H1 (cell line): ENCODE data around the gene CDV3. TPM values are rescaled to one million over a fixed set of nuclear protein-coding genes. Genes with fewer than 3 reads are reported as not detected.

Experiments
- CTCF ChIA-PET: fragments of 300-600 bp; sonication (Branson Sonifier 250); formaldehyde crosslinking; loops from one replicate; lab custom pipeline; 2021; ENCODE audit not compliant: partially characterized antibody; lab: Charles Lee
- POLR2A ChIA-PET: fragments of 300-600 bp; sonication (Branson Sonifier 250); formaldehyde crosslinking; loops from one replicate; lab custom pipeline; 2021; ENCODE audit warnings: inconsistent platforms; ENCODE audit not compliant: partially characterized antibody; lab: Charles Lee
- DNase-seq, 2 experiments: peaks; one replicate each; pipeline versions ENCODE4 v3.0.0 to v3.0.0-alpha.2; 2010 to 2022; ENCODE audit warnings: low spot score in 2 of 2, low read depth in 1 of 2, mixed read lengths in 1 of 2
- FAIRE-seq: peaks from 2 replicates; lab custom pipeline; 2011; peaks lifted over from hg19 to GRCh38; lab: Jason Lieb, UNC
- H2AFZ ChIP-seq: 2 replicates; pipeline ENCODE4 v1.8.1; 2012; ENCODE audit warnings: low read length, inconsistent platforms
- H2AK5ac ChIP-seq: 2 replicates; pipeline ENCODE4 v1.6.1; 2013; ENCODE audit warnings: low read depth, low read length
- H2BK120ac ChIP-seq: replicated peaks from 2 replicates; pipeline ENCODE3; 2013; ENCODE audit warnings: low read depth, low read length, inconsistent platforms
- H2BK12ac ChIP-seq: 2 replicates; pipeline ENCODE4 v1.6.1; 2013; ENCODE audit warnings: low read depth, low read length
- H2BK15ac ChIP-seq: 2 replicates; pipeline ENCODE4 v1.6.1; 2013; ENCODE audit warnings: low read length
- H2BK20ac ChIP-seq: 2 replicates; pipeline ENCODE4 v1.6.1; 2013; ENCODE audit warnings: low read length
- H2BK5ac ChIP-seq: 2 replicates; pipeline ENCODE4 v1.6.1; 2013; ENCODE audit warnings: low read depth, low read length
- H3K14ac ChIP-seq: 2 replicates; pipeline ENCODE4 v1.6.1; 2013; ENCODE audit warnings: inconsistent platforms; ENCODE audit not compliant: insufficient read length
- H3K18ac ChIP-seq: 2 replicates; pipeline ENCODE4 v1.6.1; 2013; ENCODE audit warnings: low read length; ENCODE audit errors: extremely low read depth
- H3K23ac ChIP-seq: 2 replicates; pipeline ENCODE4 v1.6.1; 2013; ENCODE audit warnings: inconsistent platforms; ENCODE audit not compliant: insufficient read length
- H3K23me2 ChIP-seq: 2 replicates; pipeline ENCODE4 v1.6.1; 2013; ENCODE audit warnings: low read depth, low read length
- H3K27ac ChIP-seq: 2 replicates; pipeline ENCODE4 v1.6.1; 2011; ENCODE audit warnings: low read depth, low read length, inconsistent platforms
- H3K27me3 ChIP-seq, 4 experiments: replicated peaks in 1 of 4; 1 replicate in 1 of 4; 2 replicates in 3 of 4; pipeline versions ENCODE4 v1.6.1 to v1.8.1; 2011 to 2013; ENCODE audit warnings: low read length in 3 of 4, mild to moderate bottlenecking in 3 of 4, inconsistent platforms in 2 of 4, mixed read lengths in 2 of 4, moderate library complexity in 1 of 4; ENCODE audit not compliant: control insufficient read depth in 3 of 4, insufficient read depth in 3 of 4; ENCODE audit errors: extremely low read depth in 1 of 4
- H3K36me3 ChIP-seq, 4 experiments: 2 replicates each; pipeline versions ENCODE4 v1.6.1 to v1.8.1; 2011 to 2013; ENCODE audit warnings: mild to moderate bottlenecking in 4 of 4, low read length in 3 of 4, moderate library complexity in 2 of 4, control low read depth in 1 of 4, inconsistent platforms in 1 of 4; ENCODE audit not compliant: insufficient read depth in 4 of 4, control insufficient read depth in 2 of 4
- H3K4ac ChIP-seq: replicated peaks from 2 replicates; pipeline ENCODE3; 2013; ENCODE audit warnings: low read length, low read depth, mixed read lengths, inconsistent platforms; ENCODE audit not compliant: insufficient read length
- H3K4me1 ChIP-seq, 4 experiments: replicated peaks in 1 of 4; 1 replicate in 1 of 4; 2 replicates in 3 of 4; pipeline versions ENCODE4 v1.6.1 to v1.8.1; 2011 to 2013; ENCODE audit warnings: low read length in 3 of 4, inconsistent platforms in 2 of 4, mixed read lengths in 1 of 4; ENCODE audit not compliant: insufficient read depth in 4 of 4, control insufficient read depth in 3 of 4
- H3K4me2 ChIP-seq, 2 experiments: 2 replicates each; pipeline versions ENCODE4 v1.6.1 to v1.8.1; 2011 to 2013; ENCODE audit warnings: low read depth in 2 of 2, low read length in 2 of 2, control low read depth in 1 of 2, inconsistent platforms in 1 of 2, mild to moderate bottlenecking in 1 of 2; ENCODE audit not compliant: insufficient read depth in 1 of 2
- H3K4me3 ChIP-seq, 4 experiments: fragments of 200-600, 300-600 bp in 1 of 4; sonication (generic), shearing (Covaris generic), sonication (Bioruptor Twin) in 1 of 4; 2 replicates each; pipeline versions ENCODE4 v1.5.1 to v1.8.1; 2011 to 2016; ENCODE audit warnings: low read length in 4 of 4, low read depth in 3 of 4, control low read depth in 2 of 4, inconsistent platforms in 2 of 4, mild to moderate bottlenecking in 2 of 4, mixed read lengths in 1 of 4, moderate library complexity in 1 of 4; ENCODE audit not compliant: insufficient read depth in 2 of 4; ENCODE audit errors: extremely low read depth in 1 of 4
- H3K56ac ChIP-seq: replicated peaks from 2 replicates; pipeline ENCODE3; 2013; ENCODE audit warnings: low read depth, mild to moderate bottlenecking, mixed read lengths, low read length, inconsistent platforms; ENCODE audit not compliant: insufficient read length
- H3K79me1 ChIP-seq: 2 replicates; pipeline ENCODE4 v1.6.1; 2013; ENCODE audit warnings: low read depth, low read length, control low read depth
- H3K79me2 ChIP-seq, 2 experiments: 2 replicates each; pipeline versions ENCODE4 v1.6.1 to v1.8.1; 2012 to 2013; ENCODE audit warnings: low read length in 2 of 2, mild to moderate bottlenecking in 2 of 2, inconsistent platforms in 1 of 2; ENCODE audit not compliant: insufficient read depth in 2 of 2, control insufficient read depth in 1 of 2
- H3K9ac ChIP-seq, 4 experiments: replicated peaks in 1 of 4; 1 replicate in 1 of 4; 2 replicates in 3 of 4; pipeline versions ENCODE4 v1.6.1 to v1.8.1; 2011 to 2013; ENCODE audit warnings: low read depth in 3 of 4, low read length in 3 of 4, control low read depth in 2 of 4, mild to moderate bottlenecking in 2 of 4, moderate library complexity in 2 of 4, inconsistent platforms in 1 of 4; ENCODE audit errors: extremely low read depth in 1 of 4
- H3K9me3 ChIP-seq, 2 experiments: 2 replicates each; pipeline versions ENCODE4 v1.6.1 to v1.8.1; 2012 to 2013; ENCODE audit warnings: mild to moderate bottlenecking in 2 of 2, moderate library complexity in 2 of 2, control low read depth in 1 of 2, inconsistent platforms in 1 of 2, low read depth in 1 of 2, low read length in 1 of 2, mixed read lengths in 1 of 2; ENCODE audit not compliant: insufficient read depth in 2 of 2
- H4K20me1 ChIP-seq, 2 experiments: replicated peaks in 1 of 2; 2 replicates each; pipeline versions ENCODE3 to v1.8.1; 2011 to 2013; ENCODE audit warnings: inconsistent platforms in 2 of 2, low read length in 2 of 2, mild to moderate bottlenecking in 1 of 2; ENCODE audit not compliant: insufficient read depth in 2 of 2, control insufficient read depth in 1 of 2
- H4K5ac ChIP-seq: 2 replicates; pipeline ENCODE4 v1.6.1; 2013; ENCODE audit warnings: low read length, low read depth, mixed read lengths, inconsistent platforms; ENCODE audit not compliant: insufficient read length
- H4K8ac ChIP-seq: 2 replicates; pipeline ENCODE4 v1.8.0; 2013; ENCODE audit warnings: mild to moderate bottlenecking, moderate library complexity, low read length, inconsistent platforms; ENCODE audit not compliant: insufficient read depth; ENCODE audit errors: extremely low read depth
- H4K91ac ChIP-seq: replicated peaks from 2 replicates; pipeline ENCODE3; 2013; ENCODE audit warnings: low read length, mixed read lengths, inconsistent platforms; ENCODE audit not compliant: insufficient read length
- POLR2A ChIP-seq, 2 experiments: IDR thresholded peaks; 1 replicate in 1 of 2; 2 replicates in 1 of 2; pipeline ENCODE4 v1.6.1; 2011; ENCODE audit warnings: low read depth in 2 of 2, low read length in 2 of 2, mild to moderate bottlenecking in 2 of 2; ENCODE audit errors: control extremely low read depth in 1 of 2
- WGBS, 2 experiments: shearing (Covaris generic) in 1 of 2; methylation state at CpG; one replicate each; pipeline versions ENCODE4 v1.1.6 to v1.1.7; 2013 to 2015; ENCODE audit warnings: low lambda C conversion rate in 2 of 2, mixed read lengths in 2 of 2, inconsistent platforms in 1 of 2, low coverage in 1 of 2, missing lambda C conversion rate in 1 of 2; ENCODE audit not compliant: insufficient replicate concordance in 2 of 2, insufficient coverage in 1 of 2, insufficient read length in 1 of 2; ENCODE audit errors: extremely low coverage in 1 of 2, missing lambda C conversion rate in 1 of 2; 5-methylcytosine and 5-hydroxymethylcytosine counted together
- polyA plus RNA-seq, 7 experiments: library from polyadenylated mRNA; depleted of rRNA in 3 of 7; stranded (reverse) in 5 of 7; unstranded in 2 of 7; fragments of >200 nt in 5 of 7; fragments of 200-250 nt in 2 of 7; gene quantifications; 1 replicate in 5 of 7; 2 replicates in 1 of 7; 4 replicates in 1 of 7; pipeline versions ENCODE4 v1.2.1 to v1.2.3, GENCODE V29; 2011 to 2013; ENCODE audit warnings: missing spikeins in 2 of 7, mixed read lengths in 2 of 7
- total RNA-seq: library from RNA; stranded (reverse); fragmentation: NEBNext Ultra II Directional; extraction: Animal tissue kit (Norgen Biotek cat#: 25700); gene quantifications from 2 replicates; pipeline ENCODE4 v1.2.1, GENCODE V29; 2021

CDV3 gene
- total and polyA plus RNA-seq, 2 of the 8 experiments (the other 6 are each of a cell fraction or from before 2014, with no cell fraction given): 29.4 to 163 TPM

DNA sequence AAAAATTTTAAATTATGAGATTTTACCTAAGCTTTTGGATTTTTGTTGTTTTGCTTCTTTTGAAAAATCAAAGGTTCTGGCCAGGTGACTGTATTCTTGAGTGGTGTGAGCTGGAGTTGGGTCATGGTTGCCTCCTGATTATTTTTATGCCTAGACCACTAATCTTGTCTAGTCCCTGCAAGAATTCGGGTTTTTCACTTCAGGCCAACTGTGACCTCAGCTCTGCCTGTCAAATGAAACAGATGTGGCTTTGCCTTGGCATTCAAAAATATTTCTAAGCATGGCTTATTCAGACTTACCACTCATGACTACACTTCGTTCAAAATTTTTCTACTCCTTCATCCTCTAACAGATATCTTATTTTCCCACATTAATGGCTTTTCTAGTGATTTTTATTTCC, 25.4 kb upstream of the CDV3 start:
- no peak for DNase-seq

More for the DNA sequence above, 25.4 kb upstream of the CDV3 start:
- no peak overlapping the region for H4K8ac ChIP-seq
- no peak overlapping the region for H2BK12ac ChIP-seq
- H3K23ac ChIP-seq: no peak overlapping the region
- ChIA-PET POLR2A (interaction anchor here (0.8 to 1.5 kb wide), 2 partner anchors 24 to 27 kb away, joined by 3 to 9 read pairs; no protein-coding TSS in a partner anchor), CTCF (interaction anchor here (1.3 to 1.7 kb wide), 2 partner anchors 74 to 91 kb away, joined by 3 to 5 read pairs; no protein-coding TSS in a partner anchor)
- 0 out of 2 replicates have a peak overlapping the region, but pooled peaks have one; percentile 75 for H2AK5ac ChIP-seq
- no peak overlapping the region for H2BK15ac ChIP-seq
- no peak overlapping the region for H3K14ac ChIP-seq
- no peak overlapping the region for H2BK5ac ChIP-seq
- TF ChIP-seq POLR2A (IDR thresholded peaks at IDR 0.05; ENCODE audit: control extremely low read depth in 1 of 2, low read depth in 2 of 2, low read length in 2 of 2): no peak
- TF ChIP-seq, all 59 proteins: peak for 0
- Histone ChIP-seq H3K4me2 (peak overlapping the region in 1 of 2 experiments; percentile 37; a peak in 1 of 4 replicates), H3K9ac (no peak overlapping the region), H3K56ac (no peak overlapping the region), H3K79me2 (no peaks in the 10 kb centered on the region), H3K27ac (no peak overlapping the region), H3K4me1 (peaks cover 0 to 10% (median 1%) of the 10 kb centered on the region in 4 experiments; a peak in 3 of 7 replicates), H2AFZ (no peak overlapping the region), H3K4me3 (no peak overlapping the region), H2BK120ac (no peak overlapping the region), H2BK20ac (no peak overlapping the region), H3K23me2 (no peaks in the 10 kb centered on the region; the same call in 1 of the 2 replicates), H3K4ac (no peak overlapping the region), H3K36me3 (no peaks in the 10 kb centered on the region), H4K91ac (no peak overlapping the region), H3K79me1 (no peaks in the 10 kb centered on the region; the same call in 1 of the 2 replicates), H4K20me1 (no peaks in the 10 kb centered on the region), H4K5ac (no peak overlapping the region), H3K18ac (no peak overlapping the region), H3K27me3 (no peaks in the 10 kb centered on the region), H3K9me3 (peaks cover 10 to 11% of the 10 kb centered on the region in 2 experiments; a peak in 3 of 4 replicates)
- WGBS, 2 experiments: 95 to 100% methylated on average over 1 to 2 of the region's 2 CpGs
- FAIRE-seq: no peak
